CD8-positive, alpha-beta memory T cell (primary cell): ENCODE results near the gene AGL. TPM values are rescaled to one million over a fixed set of nuclear protein-coding genes. Genes with fewer than 3 reads are reported as not detected.
"Not testable (repeated sequence)": the region's sequence is repeated elsewhere in the genome, so short reads cannot be mapped to it uniquely, and the experiment has no call there.

ENCODE experiments used
- CTCF ChIA-PET: fragments of 350-600 bp; sonication (Branson Sonifier 250); formaldehyde crosslinking; loops from one replicate; lab custom pipeline; 2021; ENCODE audit warnings: antibody characterized with exemption; lab: Charles Lee
- POLR2A ChIA-PET: fragments of 350-600 bp; sonication (Branson Sonifier 250); formaldehyde crosslinking; loops from one replicate; lab custom pipeline; 2021; ENCODE audit warnings: antibody characterized with exemption; lab: Charles Lee
- DNase-seq, 5 donors: peaks; one replicate each; pipeline versions ENCODE4 v3.0.0 to v3.0.0-alpha.2; 2020 to 2022; ENCODE audit warnings: mixed read lengths in 1 of 5
- H3K27ac ChIP-seq: one replicate; pipeline ENCODE4 v1.7.0; 2013; ENCODE audit warnings: low read depth, mild to moderate bottlenecking, low read length, moderate library complexity
- H3K27me3 ChIP-seq: 2 replicates; pipeline ENCODE4 v1.7.0; 2013; ENCODE audit warnings: low read length, mild to moderate bottlenecking; ENCODE audit not compliant: insufficient read depth, poor library complexity, severe bottlenecking
- H3K36me3 ChIP-seq: 2 replicates; pipeline ENCODE4 v1.7.0; 2013; ENCODE audit warnings: mild to moderate bottlenecking, low read length, moderate library complexity; ENCODE audit not compliant: insufficient read depth
- H3K4me1 ChIP-seq: 2 replicates; pipeline ENCODE4 v1.7.0; 2013; ENCODE audit warnings: mild to moderate bottlenecking, low read length, moderate library complexity; ENCODE audit not compliant: insufficient read depth
- H3K4me3 ChIP-seq: 2 replicates; pipeline ENCODE4 v1.7.0; 2013; ENCODE audit warnings: mild to moderate bottlenecking, low read length
- H3K9me3 ChIP-seq: 2 replicates; pipeline ENCODE4 v1.7.0; 2013; ENCODE audit warnings: mild to moderate bottlenecking, low read length
- H3K27ac Mint-ChIP-seq, 8 donors: one replicate each; pipeline ENCODE4 v1.8.0; 2020 to 2021; ENCODE audit warnings: mixed read lengths in 8 of 8, mild to moderate bottlenecking in 6 of 8, inconsistent platforms in 3 of 8, moderate library complexity in 3 of 8
- H3K27me3 Mint-ChIP-seq, 2 donors: one replicate each; pipeline ENCODE4 v1.8.0; 2020 to 2021; ENCODE audit warnings: mixed read lengths in 2 of 2, mild to moderate bottlenecking in 1 of 2, moderate library complexity in 1 of 2
- H3K36me3 Mint-ChIP-seq, 3 donors: one replicate each; pipeline ENCODE4 v1.8.0; 2020 to 2021; ENCODE audit warnings: mixed read lengths in 3 of 3, inconsistent platforms in 1 of 3, mild to moderate bottlenecking in 1 of 3
- H3K4me1 Mint-ChIP-seq, 3 donors: one replicate each; pipeline ENCODE4 v1.8.0; 2020 to 2021; ENCODE audit warnings: mixed read lengths in 3 of 3, inconsistent platforms in 1 of 3, mild to moderate bottlenecking in 1 of 3
- H3K4me3 Mint-ChIP-seq, 7 donors: one replicate each; pipeline ENCODE4 v1.8.0; 2020 to 2021; ENCODE audit warnings: mixed read lengths in 7 of 7, mild to moderate bottlenecking in 6 of 7, moderate library complexity in 4 of 7, inconsistent platforms in 2 of 7
- H3K9me3 Mint-ChIP-seq, 5 donors: one replicate each; pipeline ENCODE4 v1.8.0; 2020 to 2022; ENCODE audit warnings: mixed read lengths in 5 of 5, mild to moderate bottlenecking in 3 of 5, moderate library complexity in 2 of 5, inconsistent platforms in 1 of 5
- polyA plus RNA-seq: library from polyadenylated mRNA; unstranded; fragments of 300-500 nt; fragmentation: Illumina TruSeq; gene quantifications from one replicate; pipeline ENCODE4 v1.2.3, GENCODE V29; 2021
- total RNA-seq, 2 experiments: library from RNA; stranded (reverse); gene quantifications; one replicate each; pipeline ENCODE4 v1.2.3, GENCODE V29; 2021

AGL gene
- total and polyA plus RNA-seq, 3 experiments from 2014 or later = 8.0 to 16.4 (median 16.4) TPM

GRCh38 chr1:99869723-99870122 lies 19.6 kb downstream of the AGL start:
- Histone ChIP-seq H3K4me3 (no peak overlapping the region), H3K36me3 (peaks cover 2% of the 10 kb centered on the region), H3K9me3 (no peaks in the 10 kb centered on the region), H3K27me3 (no peaks in the 10 kb centered on the region), H3K4me1 (no peaks in the 10 kb centered on the region), H3K27ac (no peak overlapping the region)
- Mint-ChIP-seq H3K27me3 (no peaks in the 10 kb centered on the region), H3K36me3 (peaks cover 0 to 39% (median 4%) of the 10 kb centered on the region in 3 donors), H3K4me1 (no peaks in the 10 kb centered on the region), H3K9me3 (no peaks in the 10 kb centered on the region), H3K4me3 (no peak overlapping the region), H3K27ac (peak overlapping the region in 1 of 8 donors; percentile 31)
- DNase-seq = no peak
- CTCF ChIA-PET = no interaction called here
- POLR2A ChIA-PET = no interaction called here

GRCh38 chr1:99872063-99872462 lies 21.9 kb downstream of the AGL start:
- Mint-ChIP-seq H3K27me3 (no peaks in the 10 kb centered on the region), H3K27ac (no peak overlapping the region), H3K4me1 (no peaks in the 10 kb centered on the region), H3K4me3 (no peak overlapping the region), H3K9me3 (no peaks in the 10 kb centered on the region), H3K36me3 (peaks cover 5 to 43% (median 10%) of the 10 kb centered on the region in 3 donors)
- Histone ChIP-seq H3K4me1 (no peaks in the 10 kb centered on the region), H3K36me3 (peaks cover 6% of the 10 kb centered on the region), H3K4me3 (no peak overlapping the region), H3K27ac (no peak overlapping the region), H3K27me3 (no peaks in the 10 kb centered on the region), H3K9me3 (no peaks in the 10 kb centered on the region)
- no peak for DNase-seq
- POLR2A ChIA-PET = no interaction called here
- CTCF ChIA-PET = no interaction called here

GRCh38 chr1:99877568-99877967 lies 27.4 kb downstream of the AGL start:
- Mint-ChIP-seq H3K4me1 (no peaks in the 10 kb centered on the region), H3K27ac (no peak overlapping the region), H3K36me3 (peaks cover 12 to 58% (median 17%) of the 10 kb centered on the region in 3 donors), H3K27me3 (no peaks in the 10 kb centered on the region), H3K4me3 (no peak overlapping the region), H3K9me3 (no peaks in the 10 kb centered on the region)
- no peak for DNase-seq
- no peak overlapping the region for H3K27ac ChIP-seq
- no peak overlapping the region for H3K4me3 ChIP-seq
- ChIA-PET POLR2A (no interaction called here), CTCF (no interaction called here)
- H3K4me1 ChIP-seq = no peaks in the 10 kb centered on the region
- no peaks in the 10 kb centered on the region for H3K27me3 ChIP-seq
- H3K36me3 ChIP-seq = peaks cover 15% of the 10 kb centered on the region
- H3K9me3 ChIP-seq = no peaks in the 10 kb centered on the region

GRCh38 chr1:99886179-99886578 lies 36.0 kb downstream of the AGL start:
- ChIA-PET CTCF (no interaction called here), POLR2A (interaction anchor here (0.5 kb wide), 1 partner anchor 247 kb away, joined by 3 read pairs; the partner anchor contains the start of gene TRMT13)
- Histone ChIP-seq H3K9me3 (no peaks in the 10 kb centered on the region), H3K4me3 (no peak overlapping the region), H3K27me3 (no peaks in the 10 kb centered on the region), H3K36me3 (peaks cover 20% of the 10 kb centered on the region), H3K4me1 (no peaks in the 10 kb centered on the region), H3K27ac (no peak overlapping the region)
- peaks cover 3 to 71% (median 32%) of the 10 kb centered on the region in 3 donors for H3K36me3 Mint-ChIP-seq
- no peak overlapping the region for H3K27ac Mint-ChIP-seq
- no peaks in the 10 kb centered on the region for H3K4me1 Mint-ChIP-seq
- no peaks in the 10 kb centered on the region for H3K9me3 Mint-ChIP-seq
- H3K27me3 Mint-ChIP-seq = no peaks in the 10 kb centered on the region
- no peak for DNase-seq
- no peak overlapping the region for H3K4me3 Mint-ChIP-seq

DNA sequence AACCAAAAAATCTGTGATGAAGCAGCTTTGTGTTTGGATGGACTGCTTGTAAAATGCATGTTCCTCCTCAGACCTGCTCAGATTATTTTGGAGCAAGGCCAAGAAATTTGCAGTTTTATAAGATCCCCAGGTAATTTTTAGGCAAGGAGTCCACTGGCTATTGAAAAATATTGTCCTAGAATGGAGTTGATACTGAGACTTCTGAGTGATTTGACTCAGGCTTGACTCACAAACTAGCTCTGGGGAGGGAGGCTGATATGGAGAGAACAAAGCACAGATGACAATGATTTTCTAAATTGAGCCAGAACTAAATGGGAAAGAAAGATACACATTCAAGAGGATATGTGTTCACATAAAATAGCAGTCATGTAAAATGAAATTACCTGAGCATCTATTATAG lies 36.7 kb downstream of the AGL start:
- POLR2A ChIA-PET = interaction anchor here (0.5 kb wide), 1 partner anchor 246 kb away, joined by 3 read pairs; the partner anchor contains the start of gene TRMT13
- Histone ChIP-seq H3K36me3 (peaks cover 20% of the 10 kb centered on the region), H3K27ac (no peak overlapping the region), H3K4me1 (no peaks in the 10 kb centered on the region), H3K27me3 (no peaks in the 10 kb centered on the region), H3K4me3 (no peak overlapping the region), H3K9me3 (no peaks in the 10 kb centered on the region)
- H3K36me3 Mint-ChIP-seq = peaks cover 3 to 70% (median 30%) of the 10 kb centered on the region in 3 donors
- H3K4me3 Mint-ChIP-seq = no peak overlapping the region
- no peaks in the 10 kb centered on the region for H3K4me1 Mint-ChIP-seq
- no peak for DNase-seq
- H3K27ac Mint-ChIP-seq = no peak overlapping the region
- no peaks in the 10 kb centered on the region for H3K9me3 Mint-ChIP-seq
- CTCF ChIA-PET = no interaction called here
- no peaks in the 10 kb centered on the region for H3K27me3 Mint-ChIP-seq

DNA sequence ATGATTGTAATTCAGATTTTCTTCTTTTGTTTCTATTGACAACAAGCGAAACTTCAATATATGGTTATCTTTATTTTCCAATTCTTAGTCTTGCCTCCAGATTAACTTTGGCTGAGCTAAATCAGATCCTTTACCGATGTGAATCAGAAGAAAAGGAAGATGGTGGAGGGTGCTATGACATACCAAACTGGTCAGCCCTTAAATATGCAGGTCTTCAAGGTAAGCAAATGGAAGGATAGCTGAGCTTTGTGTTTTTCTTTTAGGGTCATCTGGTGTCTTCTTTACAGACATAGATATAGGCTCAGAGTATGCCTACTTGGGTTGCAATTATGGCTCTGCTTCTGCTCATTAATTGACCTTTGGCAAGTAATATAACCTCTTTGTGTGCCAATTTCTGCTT lies 37.7 kb downstream of the AGL start:
- no peak overlapping the region for H3K27ac Mint-ChIP-seq
- no peaks in the 10 kb centered on the region for H3K9me3 Mint-ChIP-seq
- H3K9me3 ChIP-seq = no peaks in the 10 kb centered on the region
- H3K4me3 ChIP-seq = no peak overlapping the region
- no peak overlapping the region for H3K27ac ChIP-seq
- no peaks in the 10 kb centered on the region for H3K4me1 Mint-ChIP-seq
- no peak overlapping the region for H3K4me3 Mint-ChIP-seq
- H3K36me3 ChIP-seq = peaks cover 16% of the 10 kb centered on the region
- H3K27me3 Mint-ChIP-seq = no peaks in the 10 kb centered on the region
- ChIA-PET CTCF (no interaction called here), POLR2A (no interaction called here)
- H3K36me3 Mint-ChIP-seq = peaks cover 7 to 68% (median 34%) of the 10 kb centered on the region in 3 donors
- H3K27me3 ChIP-seq = no peaks in the 10 kb centered on the region
- DNase-seq = no peak
- H3K4me1 ChIP-seq = no peaks in the 10 kb centered on the region

DNA sequence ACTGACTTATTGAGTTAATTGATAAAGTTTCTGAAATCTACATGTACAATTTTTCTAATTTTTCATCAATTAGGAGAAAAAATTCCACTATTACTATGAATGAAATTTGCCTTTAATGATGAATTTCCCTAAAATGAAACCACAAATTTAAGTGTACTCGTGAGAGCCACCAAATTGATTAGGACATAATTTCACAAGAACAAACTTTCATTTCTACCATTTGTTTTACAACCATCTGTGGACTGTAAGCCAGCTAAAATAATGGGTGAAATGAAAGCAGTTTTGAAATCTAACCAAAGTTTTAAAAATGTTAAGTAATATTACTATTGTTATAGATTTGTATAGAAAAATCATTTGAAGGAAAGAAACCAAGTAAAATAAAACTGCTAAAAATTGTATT lies 41.8 kb downstream of the AGL start:
- no peak overlapping the region for H3K27ac ChIP-seq
- H3K36me3 Mint-ChIP-seq = peaks cover 8 to 67% (median 36%) of the 10 kb centered on the region in 3 donors
- H3K4me1 ChIP-seq = no peaks in the 10 kb centered on the region
- H3K27ac Mint-ChIP-seq = no peak overlapping the region
- CTCF ChIA-PET = no interaction called here
- POLR2A ChIA-PET = no interaction called here
- H3K27me3 Mint-ChIP-seq = no peaks in the 10 kb centered on the region
- peaks cover 7% of the 10 kb centered on the region for H3K36me3 ChIP-seq
- no peak for DNase-seq
- no peak overlapping the region for H3K4me3 Mint-ChIP-seq
- H3K4me1 Mint-ChIP-seq = no peaks in the 10 kb centered on the region
- H3K9me3 Mint-ChIP-seq = no peaks in the 10 kb centered on the region
- H3K27me3 ChIP-seq = no peaks in the 10 kb centered on the region
- no peaks in the 10 kb centered on the region for H3K9me3 ChIP-seq
- H3K4me3 ChIP-seq = no peak overlapping the region

DNA sequence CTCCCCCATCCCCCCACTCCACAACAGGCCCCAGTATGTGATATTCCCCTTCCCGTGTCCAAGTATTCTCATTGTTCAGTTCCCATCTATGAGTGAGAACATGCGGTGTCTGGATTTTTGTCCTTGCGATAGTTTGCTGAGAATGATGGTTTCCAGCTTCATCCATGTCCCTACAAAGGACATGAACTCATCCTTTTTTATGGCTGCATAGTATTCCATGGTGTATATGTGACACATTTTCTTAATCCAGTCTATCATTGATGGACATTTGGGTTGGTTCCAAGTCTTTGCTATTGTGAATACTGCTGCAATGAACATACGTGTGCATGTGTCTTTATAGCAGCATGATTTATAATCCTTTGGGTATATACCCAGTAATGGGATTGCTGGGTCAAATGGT lies 53.1 kb downstream of the AGL start:
- H3K27ac ChIP-seq, H3K27me3 ChIP-seq, H3K9me3 ChIP-seq, H3K27ac Mint-ChIP-seq, H3K4me3 ChIP-seq, H3K36me3 ChIP-seq, H3K4me1 ChIP-seq, DNase-seq, CTCF ChIA-PET, H3K4me3 Mint-ChIP-seq, H3K27me3 Mint-ChIP-seq, H3K4me1 Mint-ChIP-seq, POLR2A ChIA-PET: not testable (repeated sequence)
- H3K36me3 Mint-ChIP-seq = peaks cover 32 to 68% (median 50%) of the 10 kb centered on the region in 3 donors
- H3K9me3 Mint-ChIP-seq = peaks cover 0 to 15% (median 9%) of the 10 kb centered on the region in 5 donors
